OCI-LY7 (cell line): ENCODE results near the gene ZNF276.

ENCODE experiments used
- CTCF ChIP-seq: fragments of 200-600 bp; sonication (generic); conservative IDR thresholded peaks from 2 replicates; pipeline ENCODE4 v1.5.1; 2014; ENCODE audit warnings: mild to moderate bottlenecking, antibody characterized with exemption, low read length, moderate library complexity, mixed read lengths
- EZH2phosphoT487 ChIP-seq: fragments of 200-600 bp; sonication (generic); IDR thresholded peaks from 2 replicates; pipeline ENCODE4 v1.6.1; 2018; ENCODE audit warnings: low read depth, borderline replicate concordance, mild to moderate bottlenecking, mixed run types, antibody characterized with exemption, low read length, moderate library complexity, mixed read lengths

- TF ChIP-seq CTCF (no peak), EZH2phosphoT487 (no peak)
These were observed 9.4 kb downstream of the ZNF276 start for GRCh38 chr16:89730610-89731234.
